Activated B cell treated with CpG ODN at 0.5 μM for 24 hours (primary cell): ENCODE results near the gene EDDM13. TPM values are rescaled to one million over a fixed set of nuclear protein-coding genes. Genes with fewer than 3 reads are reported as not detected.
"Not testable (repeated sequence)": the region's sequence is repeated elsewhere in the genome, so short reads cannot be mapped to it uniquely, and the experiment has no call there.

Experiments used
- ATAC-seq: fragments of 200-7000 bp; cut with Tn5 transposase; one replicate; pipeline ENCODE4 v1.10.0; 2021; ENCODE audit warnings: low read depth, mild to moderate bottlenecking, moderate library complexity
- CTCF ChIA-PET: fragments of 350-600 bp; sonication (Branson Sonifier 250); formaldehyde crosslinking; loops from one replicate; lab custom pipeline; 2021; ENCODE audit warnings: antibody characterized with exemption; lab: Charles Lee
- POLR2A ChIA-PET: fragments of 350-600 bp; sonication (Branson Sonifier 250); formaldehyde crosslinking; loops from one replicate; lab custom pipeline; 2021; ENCODE audit warnings: antibody characterized with exemption; lab: Charles Lee
- DNase-seq: peaks from one replicate; pipeline ENCODE4 v3.0.0; 2022
- H3K27ac Mint-ChIP-seq: one replicate; pipeline ENCODE4 v1.8.0; 2020; ENCODE audit warnings: mixed read lengths
- H3K27me3 Mint-ChIP-seq: one replicate; pipeline ENCODE4 v1.8.0; 2021; ENCODE audit warnings: mixed read lengths
- H3K36me3 Mint-ChIP-seq: one replicate; pipeline ENCODE4 v1.8.0; 2021; ENCODE audit warnings: low read depth, mixed read lengths
- H3K4me1 Mint-ChIP-seq: one replicate; pipeline ENCODE4 v1.8.0; 2021; ENCODE audit warnings: mixed read lengths
- H3K4me3 Mint-ChIP-seq: one replicate; pipeline ENCODE4 v1.8.0; 2020; ENCODE audit warnings: mild to moderate bottlenecking, mixed read lengths
- H3K9me3 Mint-ChIP-seq: one replicate; pipeline ENCODE4 v1.8.0; 2020; ENCODE audit warnings: mixed read lengths
- CTCF ChIP-seq: fragments of 200-600 bp; IDR thresholded peaks from one replicate; pipeline ENCODE4 v1.8.0; 2022; ENCODE audit warnings: antibody characterized with exemption, mild to moderate bottlenecking
- intact Hi-C: fragments of 100-400 bp; cut with micrococcal nuclease; formaldehyde crosslinking; loops from one replicate; pipeline ENCODE4 v1.15.1; 2024
- total RNA-seq: library from RNA; stranded (reverse); gene quantifications from 2 replicates; pipeline ENCODE4 v1.2.3, GENCODE V29; 2022

Gene EDDM13
- total RNA-seq, 1 donor from 2014 or later: not detected

- POLR2A ChIA-PET: interaction anchor here (1.4 kb wide), 1 partner anchor 79 kb away, joined by 4 read pairs; no protein-coding TSS in a partner anchor
- peaks cover 5% of the 10 kb centered on the region for H3K9me3 Mint-ChIP-seq
Observed at GRCh38 chr19:56332695-56333094, 60.1 kb downstream of the EDDM13 start.

GRCh38 chr19:56333506-56333905 lies 61.0 kb downstream of the EDDM13 start:
- CTCF ChIA-PET: interaction anchor here (0.6 to 7.6 kb wide), 26 partner anchors 9 to 701 kb away, joined by 3 to 134 read pairs (median 4); partner anchors contain the start of genes ZNF444 and ZSCAN5A
- intact Hi-C loops: loop anchor here (1.0 to 2.0 kb wide), 5 partner anchors 80 to 267 kb away; no protein-coding TSS in a partner anchor
- peak; percentile 36 for TF ChIP-seq CTCF
- Mint-ChIP-seq H3K4me3 (no peak overlapping the region), H3K4me1 (no peaks in the 10 kb centered on the region), H3K27me3 (peaks cover 3% of the 10 kb centered on the region), H3K36me3 (peaks cover 2% of the 10 kb centered on the region), H3K9me3 (peaks cover 5% of the 10 kb centered on the region), H3K27ac (no peak overlapping the region)
- no peak for DNase-seq
- POLR2A ChIA-PET: interaction anchor here (1.4 kb wide), 1 partner anchor 80 kb away, joined by 4 read pairs; no protein-coding TSS in a partner anchor
- ATAC-seq: peak; percentile 73

More at GRCh38 chr19:56332695-56333094, 60.1 kb downstream of the EDDM13 start:
- intact Hi-C loops: loop anchor here (1.0 to 2.0 kb wide), 5 partner anchors 79 to 266 kb away; no protein-coding TSS in a partner anchor
- ATAC-seq (no peak), DNase-seq (no peak)
- CTCF ChIA-PET: interaction anchor here (0.8 to 7.6 kb wide), 12 partner anchors 10 to 269 kb away, joined by 3 to 134 read pairs (median 5); partner anchors contain the start of gene ZSCAN5A
- no peak overlapping the region for H3K4me3 Mint-ChIP-seq
- no peaks in the 10 kb centered on the region for H3K4me1 Mint-ChIP-seq
- peaks cover 3% of the 10 kb centered on the region for H3K27me3 Mint-ChIP-seq
- TF ChIP-seq CTCF: no peak
- peaks cover 2% of the 10 kb centered on the region for H3K36me3 Mint-ChIP-seq
- no peak overlapping the region for H3K27ac Mint-ChIP-seq

- DNase-seq, H3K36me3 Mint-ChIP-seq, H3K4me1 Mint-ChIP-seq, H3K27me3 Mint-ChIP-seq, ATAC-seq, POLR2A ChIA-PET, H3K27ac Mint-ChIP-seq, intact Hi-C loops, H3K4me3 Mint-ChIP-seq, H3K9me3 Mint-ChIP-seq: not testable (repeated sequence)
- CTCF ChIA-PET: interaction anchor here (1.2 to 7.6 kb wide), 3 partner anchors 82 to 269 kb away, joined by 3 to 134 read pairs (median 6); no protein-coding TSS in a partner anchor
Observed at GRCh38 chr19:56335371-56335770, 62.8 kb downstream of the EDDM13 start.

GRCh38 chr19:56337077-56337476 lies 64.5 kb downstream of the EDDM13 start:
- DNase-seq, H3K4me3 Mint-ChIP-seq, POLR2A ChIA-PET, H3K36me3 Mint-ChIP-seq, ATAC-seq, H3K4me1 Mint-ChIP-seq, H3K27ac Mint-ChIP-seq, intact Hi-C loops: not testable (repeated sequence)
- H3K9me3 Mint-ChIP-seq: peaks cover 12% of the 10 kb centered on the region
- peaks cover 12% of the 10 kb centered on the region for H3K27me3 Mint-ChIP-seq
- CTCF ChIA-PET: interaction anchor here (7.6 kb wide), 1 partner anchor 84 kb away, joined by 134 read pairs; no protein-coding TSS in a partner anchor

- intact Hi-C loops: not testable (repeated sequence)
Observed at GRCh38 chr19:56339031-56339430, 66.5 kb downstream of the EDDM13 start.

GRCh38 chr19:56341948-56342347 lies 69.4 kb downstream of the EDDM13 start:
- peaks cover 11% of the 10 kb centered on the region for H3K27me3 Mint-ChIP-seq
- POLR2A ChIA-PET: no interaction called here
- no peak overlapping the region for H3K4me3 Mint-ChIP-seq
- H3K9me3 Mint-ChIP-seq: peaks cover 10% of the 10 kb centered on the region
- H3K4me1 Mint-ChIP-seq: no peaks in the 10 kb centered on the region
- TF ChIP-seq CTCF: no peak
- ATAC-seq (no peak), DNase-seq (no peak)
- no peaks in the 10 kb centered on the region for H3K36me3 Mint-ChIP-seq
- intact Hi-C loops: no loop called here
- no peak overlapping the region for H3K27ac Mint-ChIP-seq
- CTCF ChIA-PET: interaction anchor here (0.9 kb wide), 1 partner anchor 91 kb away, joined by 3 read pairs; no protein-coding TSS in a partner anchor

More at GRCh38 chr19:56339031-56339430, 66.5 kb downstream of the EDDM13 start:
- H3K4me1 Mint-ChIP-seq, DNase-seq, H3K27ac Mint-ChIP-seq, ATAC-seq, H3K4me3 Mint-ChIP-seq, H3K36me3 Mint-ChIP-seq, POLR2A ChIA-PET, CTCF ChIA-PET: not testable (repeated sequence)
- peaks cover 11% of the 10 kb centered on the region for H3K27me3 Mint-ChIP-seq
- H3K9me3 Mint-ChIP-seq: peaks cover 10% of the 10 kb centered on the region
